PC-9 (cell line): Measurements from ENCODE around the gene B3GAT2.

Experiments used
- CTCF ChIP-seq: fragments of 200-600 bp; sonication (generic); conservative IDR thresholded peaks from 2 replicates; pipeline ENCODE4 v1.6.1; 2017; ENCODE audit warnings: mixed run types, antibody characterized with exemption, mild to moderate bottlenecking, moderate library complexity
- EZH2 ChIP-seq: fragments of 200-600 bp; sonication (generic); IDR thresholded peaks from 2 replicates; pipeline ENCODE4 v1.8.0; 2017; ENCODE audit warnings: antibody characterized with exemption, low read depth

DNA sequence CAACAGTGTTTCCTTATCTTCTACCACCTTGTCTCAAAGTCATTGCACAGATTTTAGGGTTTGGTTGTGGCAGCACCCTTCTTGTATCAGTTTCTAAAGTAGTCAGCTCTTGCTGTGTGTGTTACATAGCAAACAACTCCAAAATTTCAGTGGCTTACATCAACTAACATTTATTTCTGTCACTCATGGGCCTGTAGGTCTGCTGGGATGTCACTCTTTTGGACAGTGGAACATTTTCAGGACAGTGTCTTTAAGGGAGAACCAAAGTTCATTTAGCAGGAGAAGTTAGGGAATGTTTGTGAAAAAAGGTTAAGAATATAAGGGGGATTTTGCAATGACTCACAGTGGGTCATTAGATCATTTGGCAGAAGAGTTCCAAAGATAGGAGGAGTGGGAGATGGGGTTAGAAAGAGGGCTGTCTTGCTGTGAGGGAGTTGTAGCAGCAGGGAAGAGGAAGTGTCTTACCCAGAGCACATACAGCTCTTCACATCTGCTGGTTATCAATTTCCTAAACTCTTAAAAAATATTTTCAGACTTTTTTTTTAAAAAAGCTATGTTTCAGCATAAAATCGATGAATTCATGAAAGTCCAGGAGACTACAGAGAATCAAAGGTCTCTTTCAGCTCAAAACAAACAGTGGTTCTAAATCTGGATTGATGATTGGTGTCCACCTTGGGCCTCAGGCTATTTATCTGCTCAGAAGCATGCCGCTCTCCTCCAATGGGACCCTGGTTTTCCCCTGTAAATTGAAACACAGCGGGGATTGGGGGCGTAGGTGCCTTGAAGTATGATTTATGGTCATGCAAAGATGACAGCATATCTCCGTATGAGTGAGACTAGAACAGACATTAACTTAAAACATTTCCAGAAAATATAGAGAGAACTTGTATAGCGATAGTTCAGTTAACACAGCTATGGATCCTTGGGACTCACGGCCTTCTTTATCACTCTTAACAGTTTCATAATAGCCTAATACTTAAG lies 117.3 kb downstream of the B3GAT2 start:
- TF ChIP-seq CTCF: no peak
- TF ChIP-seq EZH2: no peak
